Right lobe of liver (tissue), 6 donors: ENCODE data around the gene EHD4. TPM values are rescaled to one million over a fixed set of nuclear protein-coding genes. Genes with fewer than 3 reads are reported as not detected.
A peak's percentile ranks its signal among the peaks of the same experiment; 100 is the strongest.

Experiments
- ATAC-seq, 4 donors: fragments of 200-7000 bp; cut with Tn5 transposase; one replicate each; pipeline ENCODE4 v1.9.1; 2020; ENCODE audit warnings: mild to moderate bottlenecking in 4 of 4, moderate library complexity in 4 of 4
- DNase-seq, 3 donors: peaks; one replicate each; pipeline ENCODE4 v3.0.0-alpha.2; 2020
- H3K27ac ChIP-seq, 3 donors: fragments of 200-600 bp; one replicate each; pipeline ENCODE4 v1.8.0; 2022
- H3K27me3 ChIP-seq, 2 donors: fragments of 200-600 bp; one replicate each; pipeline ENCODE4 v1.8.0; 2022
- H3K36me3 ChIP-seq, 4 donors: fragments of 200-600 bp; sonication (generic) in 1 of 4; one replicate each; pipeline versions ENCODE4 v1.5.1 to v1.8.0; 2017 to 2022; ENCODE audit warnings: control low read depth in 1 of 4
- H3K4me1 ChIP-seq, 4 donors: fragments of 200-600 bp; sonication (generic) in 1 of 4; one replicate each; pipeline versions ENCODE4 v1.5.1 to v1.8.0; 2017 to 2022; ENCODE audit warnings: control low read depth in 1 of 4
- H3K4me3 ChIP-seq, 3 donors: fragments of 200-600 bp; one replicate each; pipeline ENCODE4 v1.8.0; 2022
- H3K9me3 ChIP-seq, 4 donors: fragments of 200-600 bp; sonication (generic) in 1 of 4; one replicate each; pipeline versions ENCODE4 v1.5.1 to v1.8.0; 2017 to 2022; ENCODE audit warnings: control low read depth in 1 of 4
- CTCF ChIP-seq, 4 donors: fragments of 200-600 bp in 3 of 4; fragments of 450-650 bp in 1 of 4; IDR thresholded peaks; one replicate each; pipeline versions ENCODE4 v1.5.1 to v1.8.0; 2016 to 2022; ENCODE audit warnings: antibody characterized with exemption in 4 of 4, mild to moderate bottlenecking in 2 of 4
- POLR2A ChIP-seq: fragments of 450-650 bp; IDR thresholded peaks from one replicate; pipeline ENCODE4 v1.6.1; 2017; ENCODE audit warnings: antibody characterized with exemption, mild to moderate bottlenecking
- WGBS: methylation state at CpG from one replicate; pipeline ENCODE4 v1.1.6; 2018; ENCODE audit warnings: low coverage, low lambda C conversion rate; ENCODE audit not compliant: insufficient coverage; ENCODE audit errors: missing lambda C conversion rate; 5-methylcytosine and 5-hydroxymethylcytosine counted together
- intact Hi-C, 2 donors: fragments of 100-400 bp; cut with DNase I; formaldehyde crosslinking; loops; one replicate each; pipeline versions ENCODE4 v1.11.2 to v1.14.1; 2022
- total RNA-seq, 6 experiments: library from RNA; depleted of rRNA in 2 of 6; stranded (reverse); fragments of >200 nt in 2 of 6; fragmentation: NEBNext Ultra II Directional in 3 of 6; extraction: Animal tissue kit (Norgen Biotek cat#: 25700) in 3 of 6; gene quantifications; one replicate each; pipeline versions ENCODE4 v1.1.0 to v1.2.4, GENCODE V29; 2016 to 2023
- donor health status: DM: no; HTN: yes; CAD: no.
- donor health status: DM: no; HTN: no; CAD: no.
- donor health status: DM: no; HTN: no; CAD: no.
- donor health status: DM: no; HTN: yes; CAD: no.
- donor health status: DM: no; HTN: yes; CAD: no.

EHD4 gene
- total RNA-seq, 6 experiments from 2014 or later = 4.7 to 21.5 (median 11.1) TPM

GRCh38 chr15:41945221-41945620 lies 27.1 kb downstream of the EHD4 start:
- peak in 1 of 3 donors; percentile 40 for DNase-seq
- H3K27ac ChIP-seq = no peak overlapping the region
- intact Hi-C loops = no loop called here
- no peak overlapping the region for H3K4me3 ChIP-seq
- WGBS = 100% methylated on average over 1 of the region's 6 CpGs
- no peak for ATAC-seq
- TF ChIP-seq CTCF (IDR thresholded peaks at IDR 0.05) (no peak), POLR2A (no peak)
- no peaks in the 10 kb centered on the region for H3K9me3 ChIP-seq
- H3K4me1 ChIP-seq = no peaks in the 10 kb centered on the region
- no peaks in the 10 kb centered on the region for H3K27me3 ChIP-seq
- H3K36me3 ChIP-seq = peaks cover 0 to 8% (median 2%) of the 10 kb centered on the region in 4 donors

GRCh38 chr15:41944313-41944940 lies 27.9 kb downstream of the EHD4 start:
- intact Hi-C loops = no loop called here
- DNase-seq = peak in 1 of 3 donors; percentile 31
- no peaks in the 10 kb centered on the region for H3K4me1 ChIP-seq
- TF ChIP-seq POLR2A (no peak), CTCF (IDR thresholded peaks at IDR 0.05) (no peak)
- ATAC-seq = peak; percentile 23 to 78 (median 42)
- H3K36me3 ChIP-seq = peaks cover 0 to 12% (median 2%) of the 10 kb centered on the region in 4 donors
- 43% methylated on average over 7 of the region's 8 CpGs for whole genome bisulfite sequencing
- no peaks in the 10 kb centered on the region for H3K27me3 ChIP-seq
- H3K27ac ChIP-seq = peak overlapping the region in 1 of 3 donors; percentile 4
- H3K9me3 ChIP-seq = no peaks in the 10 kb centered on the region
- no peak overlapping the region for H3K4me3 ChIP-seq

- Histone ChIP-seq H3K36me3 (peaks cover 0 to 15% (median 2%) of the 10 kb centered on the region in 4 donors), H3K4me1 (no peaks in the 10 kb centered on the region), H3K9me3 (no peaks in the 10 kb centered on the region), H3K27me3 (no peaks in the 10 kb centered on the region), H3K4me3 (no peak overlapping the region), H3K27ac (peak overlapping the region in 1 of 3 donors; percentile 4)
- intact Hi-C loops = no loop called here
- 93% methylated on average over 3 of the region's 6 CpGs for WGBS
- no peak for ATAC-seq
- peak in 1 of 3 donors; percentile 36 for DNase-seq
- TF ChIP-seq CTCF (IDR thresholded peaks at IDR 0.05) (no peak), POLR2A (no peak)
Measured at GRCh38 chr15:41943543-41944312, 28.6 kb downstream of the EHD4 start.

GRCh38 chr15:41942886-41943285 lies 29.5 kb downstream of the EHD4 start:
- 86% methylated on average over 2 of the region's 7 CpGs for WGBS
- Histone ChIP-seq H3K27me3 (no peaks in the 10 kb centered on the region), H3K27ac (no peak overlapping the region), H3K4me1 (no peaks in the 10 kb centered on the region), H3K9me3 (no peaks in the 10 kb centered on the region), H3K4me3 (no peak overlapping the region), H3K36me3 (peaks cover 0 to 20% (median 2%) of the 10 kb centered on the region in 4 donors)
- DNase-seq = peak in 1 of 3 donors; percentile 35
- no peak for ATAC-seq
- TF ChIP-seq CTCF (IDR thresholded peaks at IDR 0.05) (no peak), POLR2A (no peak)
- intact Hi-C loops = no loop called here
